ENCODE results near the gene ADAMTS14.

The ADAMTS14 gene

GRCh38 chr10:70774810-70775678 lies 102.7 kb downstream of the ADAMTS14 start:
- no peak for DNase-seq

- no peak for DNase-seq
Measured at GRCh38 chr10:70775679-70776454, 103.6 kb downstream of the ADAMTS14 start.

DNA sequence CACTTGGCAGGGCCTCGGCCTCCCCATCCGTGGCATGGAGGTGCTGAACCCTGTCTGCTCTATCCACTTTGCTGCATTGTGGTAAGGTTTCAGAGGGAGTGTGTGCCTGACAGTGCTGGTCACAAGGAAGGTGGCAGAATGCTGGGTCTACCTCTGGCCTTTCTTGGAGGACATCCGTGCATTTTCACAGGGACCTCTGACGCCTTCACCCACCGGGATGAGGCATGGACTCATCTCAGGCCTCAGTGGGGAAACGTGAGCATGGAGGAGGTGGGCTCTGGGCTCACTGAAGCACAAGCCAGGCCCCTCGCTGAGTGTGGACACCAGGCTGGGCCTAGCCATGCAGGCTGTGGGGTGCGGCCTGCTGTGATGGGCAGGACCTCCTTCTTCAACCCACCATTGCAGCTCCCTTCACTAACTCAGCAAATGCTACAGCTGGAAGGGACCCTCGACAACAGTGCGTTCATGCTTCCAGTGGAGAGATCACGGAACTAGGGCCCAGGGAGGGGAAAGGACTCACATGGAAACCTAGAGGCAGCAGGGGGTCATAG lies 104.2 kb downstream of the ADAMTS14 start:
- no peak for DNase-seq

GRCh38 chr10:70777063-70777875 lies 105.0 kb downstream of the ADAMTS14 start:
- no peak for DNase-seq

DNA sequence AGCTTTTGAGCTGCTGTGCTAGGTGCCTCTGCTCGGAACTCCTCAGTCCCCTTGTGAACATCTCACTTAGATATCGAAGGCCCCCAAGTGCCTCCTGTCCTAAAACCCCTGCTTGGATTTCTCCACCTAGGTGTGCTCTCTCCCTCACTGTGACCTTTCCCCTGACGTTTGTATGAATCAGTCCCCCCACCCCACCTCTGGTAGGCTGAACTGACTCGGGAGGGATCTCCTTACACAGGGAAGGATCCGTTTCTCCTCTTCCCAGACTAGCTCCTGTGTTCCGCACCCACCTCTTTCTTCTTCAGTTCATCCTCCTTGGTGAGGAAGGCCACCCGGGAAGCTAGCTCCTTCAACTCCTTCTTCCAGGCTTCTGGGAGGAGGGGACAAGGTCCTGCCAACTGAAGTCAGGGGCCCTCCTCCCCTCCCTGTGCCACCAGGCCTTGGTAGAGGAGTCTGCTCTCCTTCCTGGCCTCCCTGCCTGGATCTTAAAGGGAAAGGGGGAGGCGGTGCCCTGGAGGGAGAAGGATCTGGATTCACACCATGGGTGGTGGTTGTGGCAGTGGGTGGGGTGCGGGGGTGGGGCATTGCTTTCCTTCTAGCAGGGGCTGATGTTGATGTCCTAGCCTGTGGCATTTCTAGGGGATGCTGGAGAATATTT lies 106.1 kb downstream of the ADAMTS14 start:
- no peak for DNase-seq

DNA sequence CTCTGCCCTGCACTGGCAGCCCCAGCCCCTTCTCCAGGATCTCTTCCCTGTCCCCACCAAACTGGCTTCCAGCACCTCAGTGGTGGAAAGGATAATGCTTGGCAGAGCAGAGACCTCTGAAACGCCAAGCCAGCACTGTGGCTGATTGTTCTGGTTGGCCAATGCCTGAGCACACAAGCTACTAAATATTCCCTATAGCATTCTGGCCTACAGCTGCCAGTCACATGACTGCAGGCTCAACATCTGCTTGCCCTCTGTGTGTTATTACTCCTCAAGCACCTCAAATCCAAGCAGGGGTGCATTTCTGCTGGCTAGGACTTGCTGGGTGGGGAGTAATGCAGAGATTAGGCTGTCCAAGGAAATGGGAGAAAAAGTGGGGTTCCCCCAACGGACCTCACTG lies 106.8 kb downstream of the ADAMTS14 start:
- DNase-seq: no peak

GRCh38 chr10:70779511-70780369 lies 107.4 kb downstream of the ADAMTS14 start:
- DNase-seq: peak; percentile 21

- no peak for DNase-seq
Measured at GRCh38 chr10:70780370-70780760, 108.1 kb downstream of the ADAMTS14 start.

GRCh38 chr10:70780772-70781171 lies 108.5 kb downstream of the ADAMTS14 start:
- no peak for DNase-seq

DNA sequence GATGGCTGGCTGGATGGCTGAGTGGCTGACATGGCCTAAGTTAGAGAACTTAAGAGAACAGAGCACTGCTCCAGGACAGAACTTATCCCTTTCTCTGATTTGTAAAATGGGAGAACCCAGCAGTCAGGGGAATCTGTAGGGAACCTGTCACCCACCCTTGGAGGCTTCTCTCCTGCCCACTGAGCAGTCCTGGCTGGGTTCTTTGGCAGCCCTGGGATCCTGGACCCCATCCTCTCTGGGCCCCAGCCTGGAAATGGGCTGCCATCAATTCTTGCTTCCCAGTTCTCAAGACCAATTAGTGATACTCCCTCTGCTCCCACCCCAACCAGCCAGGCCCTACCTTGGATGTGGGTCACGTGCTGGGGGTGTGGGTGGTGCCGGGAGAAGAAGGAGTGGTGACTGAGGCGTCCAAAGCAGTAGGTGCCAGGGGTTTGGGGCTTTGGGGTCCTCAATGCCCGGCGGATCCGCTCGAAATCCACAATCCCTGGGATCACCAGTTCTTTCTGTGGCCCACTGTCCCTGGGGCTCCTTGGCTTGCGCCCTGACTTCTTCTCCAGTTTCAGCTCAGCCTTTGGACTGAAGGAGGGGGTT lies 109.2 kb downstream of the ADAMTS14 start:
- no peak for DNase-seq

- DNase-seq: no peak
Measured at GRCh38 chr10:70782086-70782745, 109.9 kb downstream of the ADAMTS14 start.

- DNase-seq: peak; percentile 40
Measured at GRCh38 chr10:70782746-70783680, 110.7 kb downstream of the ADAMTS14 start.

- DNase-seq: peak; percentile 13
Measured at GRCh38 chr10:70784016-70784415, 111.7 kb downstream of the ADAMTS14 start.

GRCh38 chr10:70784471-70784870 lies 112.2 kb downstream of the ADAMTS14 start:
- DNase-seq: peak; percentile 10

GRCh38 chr10:70785190-70785589 lies 112.9 kb downstream of the ADAMTS14 start, which contains the start of gene TBATA:
Gene TBATA (minus strand): TSS chr10:70785377. CDS start chr10:70783379, 1,998 bp downstream.
- DNase-seq: peak; percentile 77

DNA sequence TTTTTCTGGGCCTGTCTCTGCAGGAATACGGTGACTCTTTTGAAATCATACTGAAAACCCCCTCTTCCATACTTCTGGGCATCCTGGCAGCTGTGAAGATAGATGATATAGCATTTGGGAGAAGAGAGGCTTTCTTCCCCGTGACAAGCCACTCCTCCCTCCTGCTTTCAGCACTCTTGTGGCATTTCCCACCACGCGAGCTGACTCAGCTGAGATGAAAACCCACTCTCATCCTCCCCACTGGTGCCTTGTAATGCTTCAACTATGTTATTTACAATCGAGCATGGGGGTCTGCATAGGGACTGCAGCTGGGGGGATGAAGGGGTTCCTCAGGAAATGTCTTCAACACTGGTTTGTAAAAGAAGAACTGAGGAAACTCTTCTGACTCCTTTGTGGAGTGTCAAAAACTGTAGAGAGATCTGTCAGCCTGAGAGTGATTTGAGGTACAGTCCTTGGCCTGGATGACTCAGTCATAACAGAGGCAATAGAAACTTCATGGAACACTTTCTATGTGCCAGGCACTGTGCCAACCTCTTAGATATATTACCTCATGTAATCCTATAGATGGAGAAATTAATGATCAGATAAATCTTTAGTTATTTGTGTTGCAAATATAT lies 114.6 kb downstream of the ADAMTS14 start:
- peak; percentile 56 for DNase-seq

DNA sequence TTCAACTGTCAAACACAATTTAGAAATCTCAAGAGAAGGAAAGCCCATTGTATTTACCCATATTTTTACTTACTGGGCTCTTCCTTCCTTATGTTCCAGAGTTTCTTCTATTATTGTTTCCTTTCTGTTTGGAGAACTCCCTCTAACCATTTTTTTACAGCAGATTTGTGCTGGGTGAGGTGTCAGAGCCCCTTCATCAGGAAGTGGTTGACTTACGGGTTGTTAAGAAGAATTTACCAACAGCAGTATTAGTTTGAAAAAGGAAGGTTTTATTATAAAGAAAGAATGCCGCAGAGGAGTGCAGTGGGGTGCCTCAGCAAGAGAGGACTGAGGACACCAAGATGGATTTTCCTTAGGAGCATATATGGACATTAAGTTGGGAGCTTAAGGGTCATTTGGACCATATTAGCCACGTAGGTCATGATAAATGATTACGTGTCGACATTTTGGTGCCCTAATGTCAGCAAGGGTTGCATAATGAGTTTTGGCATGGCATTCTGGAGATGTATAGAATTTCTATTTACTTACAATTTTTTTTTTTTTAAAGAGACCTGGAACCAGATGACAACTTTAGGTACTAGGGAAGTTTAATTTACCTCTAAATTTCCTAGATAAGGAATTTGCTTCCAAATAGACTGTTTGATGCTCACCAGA lies 119.2 kb downstream of the ADAMTS14 start:
- DNase-seq: no peak

DNA sequence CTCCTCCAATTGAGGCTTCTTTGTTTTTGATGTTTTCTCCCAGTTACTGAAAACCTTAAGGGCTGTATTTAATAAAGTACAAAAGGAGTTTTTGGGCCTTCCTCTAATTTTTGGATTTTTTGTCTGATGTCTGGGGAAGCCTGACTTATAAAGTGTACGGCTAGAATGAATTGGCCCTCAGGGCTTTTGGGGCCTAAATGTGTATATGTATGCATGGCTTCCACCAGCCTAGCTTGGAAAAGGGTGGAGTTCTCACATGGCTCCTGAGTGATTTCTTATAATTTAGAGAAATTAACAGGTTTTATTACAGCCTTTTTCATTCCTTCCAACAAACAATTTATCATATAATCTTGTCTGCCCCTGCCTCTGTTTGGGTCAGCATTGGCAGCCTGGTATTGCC lies 123.3 kb downstream of the ADAMTS14 start:
- DNase-seq: no peak
